Suprapubic skin (tissue), 3 donors: ENCODE measurements around the gene BRICD5.

Source experiments
- CTCF ChIP-seq, 2 donors: fragments of 200-600 bp in 1 of 2; fragments of 450-650 bp in 1 of 2; sonication (generic) in 1 of 2; IDR thresholded peaks; one replicate each; pipeline ENCODE4 v1.5.1; 2016 to 2019; ENCODE audit warnings: antibody characterized with exemption in 2 of 2, mild to moderate bottlenecking in 1 of 2, moderate library complexity in 1 of 2
- POLR2A ChIP-seq, 2 donors: fragments of 450-650 bp; IDR thresholded peaks; one replicate each; pipeline ENCODE4 v1.6.1; 2017; ENCODE audit warnings: antibody characterized with exemption in 2 of 2, mild to moderate bottlenecking in 2 of 2, moderate library complexity in 2 of 2

- TF ChIP-seq CTCF (IDR thresholded peaks at IDR 0.05), result no peak
- TF ChIP-seq POLR2A (IDR thresholded peaks at IDR 0.05), result no peak
Observed at GRCh38 chr16:2196981-2197511, 13.6 kb downstream of the BRICD5 start.
